ENCODE results near the gene MRPL32. TPM values are rescaled to one million over a fixed set of nuclear protein-coding genes. Genes with fewer than 3 reads are reported as not detected.

MRPL32 gene
- total RNA-seq, 1 donor from 2014 or later = 63.9 TPM

DNA sequence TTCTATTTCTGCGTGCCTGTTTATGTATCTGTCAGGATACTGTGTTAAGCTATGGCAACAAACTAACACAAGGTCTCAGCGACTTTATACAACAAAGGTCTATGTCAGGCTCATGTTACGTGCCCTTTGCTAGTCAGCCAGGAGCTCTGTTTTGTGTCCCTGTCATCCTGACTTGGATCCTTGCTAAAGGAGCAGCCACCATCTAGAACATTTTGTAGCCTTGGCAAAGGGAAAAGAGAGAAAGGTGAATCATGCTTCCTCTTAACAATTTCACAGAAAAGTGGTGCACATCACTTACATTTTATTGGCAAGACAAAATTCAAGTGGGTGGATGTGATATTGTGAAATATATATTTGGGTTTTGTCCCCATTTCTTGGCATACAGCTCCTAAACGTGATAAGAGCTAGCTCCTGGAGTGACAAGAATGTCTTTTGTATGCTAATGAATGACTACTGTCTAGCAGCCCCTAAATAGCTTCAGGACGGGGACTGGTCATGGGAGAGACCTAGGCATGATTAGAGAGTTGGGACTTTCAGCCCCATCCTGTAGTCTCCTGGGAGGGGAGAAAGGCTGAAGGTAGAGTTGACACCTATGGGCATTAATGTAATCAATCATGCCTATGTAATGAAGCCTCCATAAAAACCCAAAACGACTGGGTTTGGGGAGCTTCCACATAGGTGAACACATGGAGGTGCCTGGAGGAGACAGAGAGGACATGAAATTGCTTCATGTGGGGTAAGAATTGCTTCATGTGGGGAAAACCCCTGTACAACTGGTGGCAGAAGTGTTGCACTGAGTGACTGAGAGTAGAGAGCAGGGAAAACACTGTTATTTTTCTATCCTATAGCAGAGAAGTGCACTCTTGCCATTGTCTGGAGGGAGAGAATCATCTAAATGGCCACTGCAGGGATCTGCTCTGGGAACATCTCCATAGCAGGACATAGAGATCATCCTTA, 33.0 kb downstream of the MRPL32 start:
- DNase-seq (ENCODE audit: low read depth in 2 of 2) = peak in 1 of 2 donors; percentile 2

DNA sequence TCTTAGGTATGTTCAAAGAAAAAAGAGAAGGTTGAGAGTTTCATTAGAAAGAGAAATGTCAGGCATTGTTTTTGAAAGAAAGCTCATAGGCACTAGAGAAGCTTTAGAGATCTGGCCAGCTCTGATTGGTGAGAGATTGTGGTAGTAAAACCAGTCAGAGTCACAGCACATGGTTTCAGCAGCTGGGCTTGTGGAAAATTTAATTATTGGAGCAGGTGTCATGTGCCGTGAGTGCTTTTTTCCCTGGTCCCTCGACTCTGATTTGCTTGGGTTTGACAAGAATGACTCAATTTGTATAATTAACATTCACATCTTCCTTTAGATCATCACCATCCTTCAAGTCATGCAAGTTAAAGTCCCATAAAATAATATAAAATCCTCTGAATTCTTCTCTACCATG, 35.2 kb downstream of the MRPL32 start:
- no peak for DNase-seq (ENCODE audit: low read depth in 2 of 2)

DNA sequence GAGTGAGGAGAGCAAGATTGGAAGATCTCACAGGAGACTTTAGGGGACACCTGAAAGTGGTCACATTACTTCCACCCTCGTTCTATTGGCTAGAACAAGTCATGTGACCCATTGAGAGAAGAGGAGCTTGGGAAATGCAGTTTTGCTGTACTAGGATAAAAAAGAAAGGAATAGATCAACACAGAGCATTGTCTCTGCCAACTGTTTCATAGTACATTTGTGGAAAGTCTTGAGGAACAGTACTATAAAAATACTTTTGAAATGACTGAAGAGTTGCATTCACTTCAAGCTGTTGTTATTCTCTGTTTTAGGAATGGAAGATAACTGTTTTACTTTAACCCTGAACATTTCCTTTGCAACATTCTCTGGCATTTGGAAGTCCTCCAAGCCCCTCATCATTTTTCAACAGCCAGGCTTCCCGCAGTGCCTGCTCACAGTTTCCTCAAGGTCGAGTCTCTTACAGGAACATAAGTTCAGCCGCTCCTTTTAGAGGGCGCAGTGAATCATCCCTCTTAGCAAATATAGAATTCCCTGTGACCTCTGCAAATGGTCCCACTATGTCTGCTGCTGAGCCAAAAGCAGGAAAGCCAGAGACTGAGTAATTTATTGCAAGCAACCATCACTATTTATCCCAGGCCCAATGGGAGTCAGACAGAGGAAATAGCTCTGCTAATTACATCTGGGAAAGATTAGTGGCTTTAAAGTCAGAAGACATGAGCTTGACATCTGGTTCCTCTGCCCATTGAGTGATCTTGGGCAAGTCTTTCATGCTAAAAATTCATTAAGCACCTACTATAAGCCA, 40.7 kb downstream of the MRPL32 start:
- DNase-seq (ENCODE audit: low read depth in 2 of 2) = peak; percentile 67 to 96

DNA sequence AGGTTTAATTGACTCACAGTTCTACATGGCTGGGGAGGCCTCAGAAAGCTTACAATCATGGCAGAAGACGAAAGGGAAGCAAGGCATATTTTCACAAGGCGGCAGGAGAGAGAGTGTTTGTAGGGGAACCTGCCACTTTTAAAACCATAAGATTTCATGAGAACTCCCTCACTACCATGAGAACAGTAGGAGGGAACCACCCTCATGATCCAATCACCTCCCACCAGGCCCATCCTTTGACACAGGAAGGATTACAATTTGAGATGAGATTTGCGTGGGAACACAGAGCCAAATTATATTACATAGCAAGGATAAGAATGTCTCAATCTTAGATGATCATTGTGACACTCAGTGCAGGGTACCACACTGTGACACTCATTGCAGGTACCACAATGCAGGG, 44.2 kb downstream of the MRPL32 start:
- DNase-seq (ENCODE audit: low read depth in 2 of 2) = no peak

DNA sequence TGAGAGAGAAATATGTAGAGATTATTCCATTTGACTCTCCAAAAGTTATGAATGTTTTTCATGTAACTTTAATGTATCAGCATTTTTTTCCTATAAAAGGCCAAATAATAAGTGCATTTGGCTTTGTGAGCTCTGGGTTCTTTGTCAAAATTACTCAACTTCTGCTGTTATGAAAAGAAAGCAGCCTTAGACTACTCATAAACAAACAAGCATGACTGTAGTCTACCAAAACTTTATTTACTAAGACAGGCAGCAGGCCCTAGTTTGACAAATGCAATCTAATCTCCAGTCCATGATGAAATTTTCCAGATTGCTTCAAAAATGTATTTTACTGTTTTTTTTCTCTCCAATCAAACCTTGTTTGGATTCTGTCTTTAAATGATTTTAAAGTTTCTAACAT, 46.3 kb downstream of the MRPL32 start:
- DNase-seq (ENCODE audit: low read depth in 2 of 2) = no peak

DNA sequence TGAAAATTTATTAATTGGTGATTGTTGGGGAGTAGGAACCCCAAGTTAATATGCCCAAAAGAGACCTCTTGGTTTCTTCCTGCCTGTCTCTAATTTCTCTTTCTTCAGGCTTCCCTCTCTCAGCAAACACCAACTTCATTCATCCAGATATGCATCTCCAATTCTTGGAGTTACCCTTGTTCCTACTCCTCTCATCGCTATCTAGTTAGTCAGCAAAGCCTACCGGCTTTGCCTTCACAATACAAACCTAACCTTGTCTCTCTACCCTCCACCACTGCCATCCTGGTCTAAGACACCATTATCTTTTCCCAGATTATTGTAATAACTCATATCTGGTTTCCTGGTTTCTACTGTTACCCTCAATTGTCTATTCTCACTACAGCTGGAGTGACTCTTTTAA, 47.9 kb downstream of the MRPL32 start:
- no peak for DNase-seq (ENCODE audit: low read depth in 2 of 2)

DNA sequence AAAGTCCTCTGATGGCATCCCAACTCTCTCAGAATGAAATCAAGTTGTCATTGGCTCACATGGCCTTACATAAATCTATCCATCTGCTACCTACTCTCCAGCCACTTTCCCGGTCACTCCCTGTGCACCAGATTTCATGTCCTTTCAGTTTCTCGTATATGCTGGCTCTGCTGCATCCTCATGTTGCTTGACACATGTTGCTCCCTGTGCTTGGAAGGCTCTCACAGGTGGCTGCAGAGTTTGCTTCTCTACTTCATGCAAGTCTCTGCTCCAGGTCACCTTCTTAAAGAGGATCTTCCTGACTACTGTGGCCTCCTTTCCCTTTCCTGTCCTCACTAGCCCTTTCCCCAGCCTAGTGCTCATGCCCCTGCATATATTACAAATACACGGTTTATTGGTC, 48.3 kb downstream of the MRPL32 start:
- DNase-seq (ENCODE audit: low read depth in 2 of 2) = no peak

DNA sequence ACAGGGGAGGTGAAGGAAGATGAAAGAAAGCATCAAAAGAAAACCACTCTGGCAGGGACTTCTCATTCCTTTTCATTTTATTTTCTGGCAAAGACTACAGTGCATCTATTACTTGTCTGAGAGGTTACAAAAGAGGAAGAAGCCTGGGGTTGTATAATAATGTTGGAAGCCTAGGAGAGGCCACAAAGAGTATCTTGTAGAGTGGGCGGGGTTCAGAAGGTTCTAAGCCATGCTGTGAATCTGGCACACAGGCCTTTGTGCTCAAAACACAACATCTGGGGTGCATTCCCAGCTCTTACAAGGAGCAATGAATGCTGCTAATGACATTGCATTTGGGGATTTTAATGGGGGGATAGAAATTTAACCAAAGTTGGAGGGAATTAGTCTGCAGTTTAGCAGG, 49.4 kb downstream of the MRPL32 start:
- no peak for DNase-seq (ENCODE audit: low read depth in 2 of 2)

DNA sequence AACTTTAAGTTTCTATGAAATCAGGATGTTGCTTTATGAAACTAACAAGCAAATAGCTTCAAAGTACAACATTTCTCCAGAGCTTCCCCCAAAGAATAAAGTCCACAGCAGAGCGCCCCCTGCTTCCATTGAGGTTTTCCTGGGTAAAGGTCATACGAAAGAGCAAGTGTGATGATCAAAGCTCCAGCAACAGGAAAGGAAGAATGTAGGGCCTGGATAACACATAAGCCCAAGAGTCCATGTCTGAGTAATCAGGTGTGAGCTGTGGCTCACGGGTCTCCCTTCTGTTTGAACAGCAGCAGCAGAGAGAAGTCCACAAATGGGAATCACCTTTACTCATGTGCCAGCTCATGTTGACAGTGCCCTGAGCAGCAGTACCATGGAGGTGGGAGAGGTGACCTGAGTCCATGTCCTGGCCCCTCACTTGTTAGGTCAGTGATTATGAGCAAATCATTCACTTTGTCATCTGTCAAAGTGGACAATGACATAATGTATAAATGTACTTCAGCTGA, 50.5 kb downstream of the MRPL32 start:
- no peak for DNase-seq (ENCODE audit: low read depth in 2 of 2)

DNA sequence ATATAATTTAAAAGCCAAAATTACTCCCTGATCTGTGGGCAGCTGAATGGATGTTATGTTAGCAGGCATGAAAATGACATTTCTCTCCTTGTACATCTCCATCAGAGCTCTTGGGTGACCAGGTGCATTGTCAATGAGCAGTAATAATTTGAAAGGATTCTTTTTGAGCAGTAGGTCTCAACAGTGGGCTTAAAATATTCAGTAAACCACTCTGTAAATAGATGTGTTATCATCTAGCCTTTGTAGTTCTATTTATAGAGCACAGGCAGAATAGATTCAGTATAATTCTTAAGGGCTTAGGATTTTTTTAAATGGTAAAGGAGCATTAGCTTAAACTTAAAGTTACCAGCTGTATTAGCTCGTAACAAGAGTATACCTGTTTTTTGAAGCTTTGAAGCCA, 52.0 kb downstream of the MRPL32 start:
- DNase-seq (ENCODE audit: low read depth in 2 of 2) = no peak

DNA sequence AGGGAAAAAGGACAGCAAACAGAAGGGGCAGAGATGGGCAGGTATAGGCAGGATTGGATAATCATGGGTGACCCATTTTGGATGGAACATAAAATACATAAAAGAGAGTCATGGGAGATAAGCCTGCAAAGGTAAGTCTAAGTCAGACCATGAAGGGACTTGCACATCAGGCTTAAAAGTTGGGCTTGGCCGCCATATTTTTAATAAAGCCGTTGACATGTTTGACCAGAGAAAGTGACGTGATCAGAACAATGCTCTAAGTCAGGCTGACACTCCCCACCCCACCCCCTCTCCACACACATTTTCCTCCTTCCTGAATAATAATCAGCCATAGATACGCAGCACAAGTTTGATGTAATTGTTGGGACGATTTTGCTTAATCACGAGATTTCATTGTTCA, 54.0 kb downstream of the MRPL32 start:
- no peak for DNase-seq (ENCODE audit: low read depth in 2 of 2)

DNA sequence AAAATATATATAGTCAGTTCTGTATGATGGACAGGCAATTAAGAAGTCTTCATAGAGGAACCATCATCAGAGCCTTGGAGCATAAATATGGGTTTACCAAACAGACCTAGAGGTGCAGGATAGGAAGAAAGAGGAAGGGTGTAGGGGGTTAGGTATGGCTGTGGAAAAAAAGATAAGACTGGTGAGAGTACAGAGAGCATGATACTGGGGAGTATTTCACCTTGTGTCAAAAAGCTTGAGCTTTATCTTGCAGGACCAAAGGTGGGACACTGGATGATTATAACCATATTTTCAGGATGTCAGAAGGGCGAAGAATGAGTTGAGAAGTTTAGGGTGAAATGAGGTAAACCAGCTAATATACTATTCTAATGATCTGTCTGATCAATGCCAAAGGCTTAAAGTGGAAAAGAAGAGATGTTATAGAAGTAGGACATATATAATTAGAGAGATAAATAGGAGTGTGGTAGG, 54.6 kb downstream of the MRPL32 start:
- DNase-seq (ENCODE audit: low read depth in 2 of 2) = no peak

Other genes with a start within 250 kb of the MRPL32 start
- gene C7orf25, start 20.3 kb upstream of the MRPL32 start, total RNA-seq = 2.2 and 5.2 TPM in 2 replicates
- gene PSMA2, start 202 bp upstream of the MRPL32 start, total RNA-seq = 30.8 and 45.5 TPM in 2 replicates
- gene HECW1, start 180.3 kb downstream of the MRPL32 start, total RNA-seq = not detected in 2 replicates

Data from lung microvascular endothelial cell (primary cell).